ENCODE results near the gene ALPP.
"Not testable (repeated sequence)": the region's sequence is repeated elsewhere in the genome, so short reads cannot be mapped to it uniquely, and the experiment has no call there.

The ALPP gene

GRCh38 chr2:232376260-232376659 lies 2.3 kb upstream of the ALPP start:
- H3K4me3 ChIP-seq (ENCODE audit: low read depth, low read length): no peak overlapping the region
- CTCF ChIA-PET: interaction anchor here (1.0 kb wide), 1 partner anchor 52 kb away, joined by 3 read pairs; no protein-coding TSS in a partner anchor
- POLR2A ChIA-PET: no interaction called here
- TF ChIP-seq, protein P1, sequence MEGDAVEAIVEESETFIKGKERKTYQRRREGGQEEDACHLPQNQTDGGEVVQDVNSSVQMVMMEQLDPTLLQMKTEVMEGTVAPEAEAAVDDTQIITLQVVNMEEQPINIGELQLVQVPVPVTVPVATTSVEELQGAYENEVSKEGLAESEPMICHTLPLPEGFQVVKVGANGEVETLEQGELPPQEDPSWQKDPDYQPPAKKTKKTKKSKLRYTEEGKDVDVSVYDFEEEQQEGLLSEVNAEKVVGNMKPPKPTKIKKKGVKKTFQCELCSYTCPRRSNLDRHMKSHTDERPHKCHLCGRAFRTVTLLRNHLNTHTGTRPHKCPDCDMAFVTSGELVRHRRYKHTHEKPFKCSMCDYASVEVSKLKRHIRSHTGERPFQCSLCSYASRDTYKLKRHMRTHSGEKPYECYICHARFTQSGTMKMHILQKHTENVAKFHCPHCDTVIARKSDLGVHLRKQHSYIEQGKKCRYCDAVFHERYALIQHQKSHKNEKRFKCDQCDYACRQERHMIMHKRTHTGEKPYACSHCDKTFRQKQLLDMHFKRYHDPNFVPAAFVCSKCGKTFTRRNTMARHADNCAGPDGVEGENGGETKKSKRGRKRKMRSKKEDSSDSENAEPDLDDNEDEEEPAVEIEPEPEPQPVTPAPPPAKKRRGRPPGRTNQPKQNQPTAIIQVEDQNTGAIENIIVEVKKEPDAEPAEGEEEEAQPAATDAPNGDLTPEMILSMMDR (IDR thresholded peaks at IDR 0.05; ENCODE audit: insufficient read depth, low read length, missing control alignments): no peak
- no peak for DNase-seq (ENCODE audit: low read depth, low spot score)

DNA sequence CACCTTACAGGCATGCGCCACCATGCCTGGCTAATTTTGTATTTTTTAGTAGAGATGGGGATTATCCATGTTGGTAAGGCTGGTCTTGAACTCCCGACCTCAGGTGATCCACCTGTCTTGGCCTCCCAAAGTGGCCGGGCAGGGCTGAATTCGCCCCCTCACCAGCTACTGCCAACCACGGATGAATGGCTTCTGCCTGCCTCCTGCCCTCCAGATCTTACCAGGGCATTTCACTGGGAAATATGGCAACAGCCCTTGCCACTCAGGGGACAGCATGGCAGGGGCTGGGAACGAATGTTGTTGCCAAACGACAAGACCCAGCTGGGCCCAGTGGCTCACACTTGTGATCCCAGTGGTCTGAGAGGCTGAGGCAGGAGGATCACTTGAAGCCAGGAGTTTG lies 1.8 kb upstream of the ALPP start:
- TF ChIP-seq, protein P1 (IDR thresholded peaks at IDR 0.05; ENCODE audit: insufficient read depth, low read length, missing control alignments): no peak
- DNase-seq (ENCODE audit: low read depth, low spot score): no peak
- ChIA-PET CTCF (interaction anchor here (1.0 kb wide), 1 partner anchor 51 kb away, joined by 3 read pairs; no protein-coding TSS in a partner anchor), POLR2A (no interaction called here)
- H3K4me3 ChIP-seq (ENCODE audit: low read depth, low read length): no peak overlapping the region

- POLR2A ChIA-PET: no interaction called here
Measured at GRCh38 chr2:232377319-232377718, 1.2 kb upstream of the ALPP start.

DNA sequence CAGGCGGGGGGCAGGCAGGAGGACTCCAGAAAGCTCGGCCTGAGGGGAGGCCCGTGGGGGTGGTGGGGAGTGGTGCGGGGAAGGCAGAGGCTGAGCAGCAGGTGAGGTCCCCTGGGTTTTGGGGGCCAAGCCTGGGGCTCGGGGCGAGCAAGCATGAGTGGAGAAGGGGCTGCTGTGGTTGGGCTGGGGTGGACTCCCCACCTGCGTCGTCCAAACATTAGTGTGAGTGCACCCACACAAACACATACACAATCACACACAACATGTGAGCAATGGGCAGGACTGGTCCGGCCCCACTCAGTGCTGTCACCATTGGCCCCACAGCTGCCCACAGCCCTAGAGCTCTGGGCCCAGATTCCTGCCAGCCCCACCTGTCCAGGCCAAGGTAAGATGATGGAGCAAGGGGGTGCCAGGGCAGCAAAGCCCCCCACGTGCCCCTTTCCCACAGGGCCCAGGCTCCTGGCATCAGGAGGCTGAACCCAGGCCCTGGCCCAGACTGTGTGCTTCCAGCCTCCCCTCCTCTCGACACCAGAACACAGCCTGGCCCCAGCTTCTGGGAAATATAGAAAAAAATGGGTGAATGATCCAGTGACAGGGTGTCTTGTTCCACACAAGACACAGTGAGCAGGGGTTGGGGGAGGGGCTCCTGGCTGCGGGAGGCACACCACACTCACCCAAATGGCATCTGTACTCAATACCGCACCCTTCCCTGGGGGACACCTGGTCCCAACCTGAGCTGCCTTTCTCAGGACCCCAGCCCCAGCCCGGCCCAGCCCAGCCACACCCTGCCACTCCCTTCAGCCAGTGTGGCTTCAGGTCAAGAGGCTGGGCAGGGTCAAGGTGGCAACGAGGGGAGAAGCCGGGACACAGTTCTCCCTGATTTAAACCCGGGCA lies 463 bp upstream of the ALPP start:
- no peak overlapping the region for H3K4me3 ChIP-seq (ENCODE audit: low read depth, low read length)
- CTCF ChIA-PET: interaction anchor here (1.2 kb wide), 1 partner anchor 12 kb away, joined by 3 read pairs; no protein-coding TSS in a partner anchor
- POLR2A ChIA-PET: no interaction called here
- DNase-seq (ENCODE audit: low read depth, low spot score): no peak
- TF ChIP-seq, protein P1 (IDR thresholded peaks at IDR 0.05; ENCODE audit: insufficient read depth, low read length, missing control alignments): no peak

More at GRCh38 chr2:232377319-232377718, 1.2 kb upstream of the ALPP start:
- TF ChIP-seq, protein P1 (IDR thresholded peaks at IDR 0.05; ENCODE audit: insufficient read depth, low read length, missing control alignments): no peak
- CTCF ChIA-PET: interaction anchor here (1.0 to 1.2 kb wide), 2 partner anchors 11 to 51 kb away, joined by 3 read pairs; no protein-coding TSS in a partner anchor
- no peak overlapping the region for H3K4me3 ChIP-seq (ENCODE audit: low read depth, low read length)
- DNase-seq (ENCODE audit: low read depth, low spot score): no peak

DNA sequence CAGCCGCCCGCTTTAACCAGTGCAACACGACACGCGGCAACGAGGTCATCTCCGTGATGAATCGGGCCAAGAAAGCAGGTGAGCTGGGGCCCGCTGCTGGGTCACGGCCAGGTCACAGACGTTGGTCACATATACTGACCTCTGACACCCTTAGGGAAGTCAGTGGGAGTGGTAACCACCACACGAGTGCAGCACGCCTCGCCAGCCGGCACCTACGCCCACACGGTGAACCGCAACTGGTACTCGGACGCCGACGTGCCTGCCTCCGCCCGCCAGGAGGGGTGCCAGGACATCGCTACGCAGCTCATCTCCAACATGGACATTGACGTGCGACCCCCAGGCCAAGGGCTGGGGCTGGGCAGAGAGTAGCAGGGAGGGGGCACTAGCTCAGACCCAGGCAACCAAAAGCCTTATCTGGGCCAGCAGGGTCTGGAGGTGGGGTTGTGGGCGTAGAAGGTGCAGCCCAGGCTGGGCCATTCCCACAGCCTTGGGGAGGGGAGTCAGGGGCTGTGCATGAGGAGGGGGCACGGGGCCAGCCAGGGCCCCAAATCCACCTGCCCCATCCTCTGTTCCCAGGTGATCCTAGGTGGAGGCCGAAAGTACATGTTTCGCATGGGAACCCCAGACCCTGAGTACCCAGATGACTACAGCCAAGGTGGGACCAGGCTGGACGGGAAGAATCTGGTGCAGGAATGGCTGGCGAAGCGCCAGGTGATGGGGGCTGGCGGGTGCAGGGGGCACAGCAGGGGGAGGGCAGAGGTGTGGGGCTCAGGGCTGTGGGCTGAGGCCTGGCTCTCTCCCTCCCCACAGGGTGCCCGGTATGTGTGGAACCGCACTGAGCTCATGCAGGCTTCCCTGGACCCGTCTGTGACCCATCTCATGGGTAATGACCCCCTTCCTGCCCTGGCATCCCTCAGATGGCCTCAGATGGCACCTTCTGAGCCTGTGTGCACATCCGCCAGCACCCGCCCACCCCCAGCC lies 1.3 kb downstream of the ALPP start:
- DNase-seq (ENCODE audit: low read depth, low spot score); CTCF ChIA-PET; H3K4me3 ChIP-seq (ENCODE audit: low read depth, low read length); POLR2A ChIA-PET: not testable (repeated sequence)

- CTCF ChIA-PET; DNase-seq (ENCODE audit: low read depth, low spot score): not testable (repeated sequence)
Measured at GRCh38 chr2:232381204-232382031, 2.9 kb downstream of the ALPP start.

More at GRCh38 chr2:232381204-232382031, 2.9 kb downstream of the ALPP start:
- POLR2A ChIA-PET; H3K4me3 ChIP-seq (ENCODE audit: low read depth, low read length): not testable (repeated sequence)
